HL-60 (cell line): ENCODE results near the gene TP53AIP1.

Experiments
- DNase-seq, 2 experiments: peaks; one replicate each; pipeline ENCODE4 v3.0.0-alpha.2; 2010 to 2020; ENCODE audit warnings: low read depth in 1 of 2, low spot score in 1 of 2
- H3K27ac ChIP-seq: fragments of 250-450 bp; sonication (Bioruptor Pico); replicated peaks from 2 replicates; pipeline ENCODE4 v1.5.1; 2020; ENCODE audit warnings: mild to moderate bottlenecking, moderate library complexity
- H3K27me3 ChIP-seq: fragments of 250-450 bp; sonication (Bioruptor Pico); 2 replicates; pipeline ENCODE4 v1.5.1; 2021; ENCODE audit warnings: mild to moderate bottlenecking, moderate library complexity; ENCODE audit not compliant: insufficient read depth, poor library complexity, severe bottlenecking
- H3K4me3 ChIP-seq: replicated peaks from 2 replicates; pipeline ENCODE4 v1.5.1; 2011; ENCODE audit warnings: mild to moderate bottlenecking, control low read depth, low read length; ENCODE audit not compliant: insufficient read depth
- GABPA ChIP-seq: IDR thresholded peaks from 2 replicates; pipeline ENCODE4 v1.6.1; 2012; ENCODE audit warnings: low read depth
- POLR2AphosphoS5 ChIP-seq: IDR thresholded peaks from 2 replicates; pipeline ENCODE4 v1.6.1; 2012; ENCODE audit warnings: low read depth
- SPI1 ChIP-seq: IDR thresholded peaks from 2 replicates; pipeline ENCODE4 v1.6.1; 2012; ENCODE audit warnings: low read depth, mild to moderate bottlenecking, borderline replicate concordance
- TF ChIP-seq, protein P1 (sequence below): IDR thresholded peaks from 2 replicates; pipeline ENCODE4 v1.6.1; 2012; ENCODE audit warnings: low read depth; ENCODE audit not compliant: insufficient replicate concordance
- TF ChIP-seq, protein P2 (sequence below): IDR thresholded peaks from one replicate; pipeline ENCODE4 v1.5.1; 2011; ENCODE audit warnings: low read length, control low read depth, inconsistent platforms; ENCODE audit not compliant: insufficient read depth

Gene TP53AIP1

DNA sequence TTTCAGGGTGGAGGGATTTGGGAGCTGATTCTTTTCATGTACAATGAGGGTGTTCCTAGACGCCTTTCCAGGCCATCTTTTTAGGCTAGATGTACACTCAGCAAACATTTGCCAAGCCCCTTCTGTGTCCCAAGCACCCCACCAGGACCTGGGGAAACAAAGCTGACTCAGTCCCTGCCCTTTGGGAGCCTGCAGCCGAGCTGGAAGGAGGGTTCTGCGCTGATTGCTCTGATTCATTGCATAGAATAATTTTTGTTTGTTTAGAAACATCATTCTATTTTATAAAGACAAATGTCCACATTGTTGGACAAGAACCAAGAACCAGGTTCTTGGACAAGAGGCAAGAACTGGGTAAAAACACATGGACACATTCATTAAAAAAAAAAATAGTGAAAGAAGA, 16.7 kb downstream of the TP53AIP1 start:
- H3K27me3 ChIP-seq = no peaks in the 10 kb centered on the region
- no peak overlapping the region for H3K27ac ChIP-seq
- no peak for TF ChIP-seq SPI1
- TF ChIP-seq GABPA = no peak
- no peak for DNase-seq
- H3K4me3 ChIP-seq = no peak overlapping the region

DNA sequence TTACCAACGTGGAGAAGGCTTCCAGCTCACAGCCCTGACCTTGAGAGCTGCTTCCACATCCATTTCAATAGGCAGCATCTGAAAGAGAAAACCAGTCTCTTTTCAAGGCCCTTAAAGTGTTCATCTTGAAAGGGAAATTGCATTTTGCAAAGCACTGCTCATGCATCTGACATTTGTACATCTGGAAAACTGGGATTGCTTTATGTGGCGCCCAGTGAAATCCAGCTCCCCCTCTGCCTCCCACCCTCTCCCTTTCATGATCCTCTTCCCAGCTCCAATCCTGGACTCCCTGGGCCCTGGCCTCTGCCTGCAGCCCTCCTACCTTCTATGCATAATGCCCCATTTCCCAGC, 17.4 kb downstream of the TP53AIP1 start:
- Histone ChIP-seq H3K27me3 (no peaks in the 10 kb centered on the region), H3K27ac (no peak overlapping the region), H3K4me3 (no peak overlapping the region)
- TF ChIP-seq SPI1 (no peak), GABPA (no peak), POLR2AphosphoS5 (no peak)
- TF ChIP-seq, protein P1, sequence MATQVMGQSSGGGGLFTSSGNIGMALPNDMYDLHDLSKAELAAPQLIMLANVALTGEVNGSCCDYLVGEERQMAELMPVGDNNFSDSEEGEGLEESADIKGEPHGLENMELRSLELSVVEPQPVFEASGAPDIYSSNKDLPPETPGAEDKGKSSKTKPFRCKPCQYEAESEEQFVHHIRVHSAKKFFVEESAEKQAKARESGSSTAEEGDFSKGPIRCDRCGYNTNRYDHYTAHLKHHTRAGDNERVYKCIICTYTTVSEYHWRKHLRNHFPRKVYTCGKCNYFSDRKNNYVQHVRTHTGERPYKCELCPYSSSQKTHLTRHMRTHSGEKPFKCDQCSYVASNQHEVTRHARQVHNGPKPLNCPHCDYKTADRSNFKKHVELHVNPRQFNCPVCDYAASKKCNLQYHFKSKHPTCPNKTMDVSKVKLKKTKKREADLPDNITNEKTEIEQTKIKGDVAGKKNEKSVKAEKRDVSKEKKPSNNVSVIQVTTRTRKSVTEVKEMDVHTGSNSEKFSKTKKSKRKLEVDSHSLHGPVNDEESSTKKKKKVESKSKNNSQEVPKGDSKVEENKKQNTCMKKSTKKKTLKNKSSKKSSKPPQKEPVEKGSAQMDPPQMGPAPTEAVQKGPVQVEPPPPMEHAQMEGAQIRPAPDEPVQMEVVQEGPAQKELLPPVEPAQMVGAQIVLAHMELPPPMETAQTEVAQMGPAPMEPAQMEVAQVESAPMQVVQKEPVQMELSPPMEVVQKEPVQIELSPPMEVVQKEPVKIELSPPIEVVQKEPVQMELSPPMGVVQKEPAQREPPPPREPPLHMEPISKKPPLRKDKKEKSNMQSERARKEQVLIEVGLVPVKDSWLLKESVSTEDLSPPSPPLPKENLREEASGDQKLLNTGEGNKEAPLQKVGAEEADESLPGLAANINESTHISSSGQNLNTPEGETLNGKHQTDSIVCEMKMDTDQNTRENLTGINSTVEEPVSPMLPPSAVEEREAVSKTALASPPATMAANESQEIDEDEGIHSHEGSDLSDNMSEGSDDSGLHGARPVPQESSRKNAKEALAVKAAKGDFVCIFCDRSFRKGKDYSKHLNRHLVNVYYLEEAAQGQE = no peak
- TF ChIP-seq, protein P2, sequence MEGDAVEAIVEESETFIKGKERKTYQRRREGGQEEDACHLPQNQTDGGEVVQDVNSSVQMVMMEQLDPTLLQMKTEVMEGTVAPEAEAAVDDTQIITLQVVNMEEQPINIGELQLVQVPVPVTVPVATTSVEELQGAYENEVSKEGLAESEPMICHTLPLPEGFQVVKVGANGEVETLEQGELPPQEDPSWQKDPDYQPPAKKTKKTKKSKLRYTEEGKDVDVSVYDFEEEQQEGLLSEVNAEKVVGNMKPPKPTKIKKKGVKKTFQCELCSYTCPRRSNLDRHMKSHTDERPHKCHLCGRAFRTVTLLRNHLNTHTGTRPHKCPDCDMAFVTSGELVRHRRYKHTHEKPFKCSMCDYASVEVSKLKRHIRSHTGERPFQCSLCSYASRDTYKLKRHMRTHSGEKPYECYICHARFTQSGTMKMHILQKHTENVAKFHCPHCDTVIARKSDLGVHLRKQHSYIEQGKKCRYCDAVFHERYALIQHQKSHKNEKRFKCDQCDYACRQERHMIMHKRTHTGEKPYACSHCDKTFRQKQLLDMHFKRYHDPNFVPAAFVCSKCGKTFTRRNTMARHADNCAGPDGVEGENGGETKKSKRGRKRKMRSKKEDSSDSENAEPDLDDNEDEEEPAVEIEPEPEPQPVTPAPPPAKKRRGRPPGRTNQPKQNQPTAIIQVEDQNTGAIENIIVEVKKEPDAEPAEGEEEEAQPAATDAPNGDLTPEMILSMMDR = no peak
- DNase-seq = no peak

DNA sequence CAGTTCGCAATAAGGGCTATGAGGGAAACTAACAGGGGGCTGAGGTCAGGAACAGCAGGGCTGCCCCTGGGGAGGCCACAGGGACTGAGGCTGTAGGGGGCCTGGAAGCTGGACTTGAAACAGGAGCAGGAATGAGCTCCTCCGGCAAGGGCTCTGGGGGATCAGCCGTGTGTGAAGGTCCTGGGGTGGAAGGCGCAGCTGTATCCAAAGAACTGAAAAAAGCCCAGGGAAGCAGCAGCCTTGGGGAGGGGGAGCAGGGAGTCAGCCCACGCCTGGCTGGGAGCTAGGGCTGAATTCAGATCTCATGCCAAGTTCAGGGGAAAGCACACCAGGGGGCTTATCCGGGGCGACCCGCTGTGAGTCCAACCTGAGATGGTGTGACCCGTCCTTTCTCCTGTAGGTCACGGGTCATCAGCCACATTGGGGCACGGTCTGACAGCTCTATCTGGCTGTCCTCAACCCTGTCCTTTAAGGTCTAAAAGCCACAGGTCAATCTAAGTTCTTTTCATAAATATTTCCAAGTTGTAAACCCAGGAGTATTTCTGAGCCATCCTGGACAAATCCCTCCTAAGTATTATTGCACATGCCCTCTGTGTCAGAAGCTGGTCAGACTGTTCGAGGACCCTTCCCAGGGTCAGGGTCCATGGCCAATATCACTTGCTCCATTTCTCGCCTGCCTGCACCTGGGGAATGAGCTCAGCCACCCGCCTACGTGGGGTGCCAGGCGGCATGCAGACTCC, 18.0 kb downstream of the TP53AIP1 start:
- no peak overlapping the region for H3K27ac ChIP-seq
- no peak overlapping the region for H3K4me3 ChIP-seq
- TF ChIP-seq, protein P2 = no peak
- TF ChIP-seq GABPA = no peak
- no peak for DNase-seq
- H3K27me3 ChIP-seq = no peaks in the 10 kb centered on the region

DNA sequence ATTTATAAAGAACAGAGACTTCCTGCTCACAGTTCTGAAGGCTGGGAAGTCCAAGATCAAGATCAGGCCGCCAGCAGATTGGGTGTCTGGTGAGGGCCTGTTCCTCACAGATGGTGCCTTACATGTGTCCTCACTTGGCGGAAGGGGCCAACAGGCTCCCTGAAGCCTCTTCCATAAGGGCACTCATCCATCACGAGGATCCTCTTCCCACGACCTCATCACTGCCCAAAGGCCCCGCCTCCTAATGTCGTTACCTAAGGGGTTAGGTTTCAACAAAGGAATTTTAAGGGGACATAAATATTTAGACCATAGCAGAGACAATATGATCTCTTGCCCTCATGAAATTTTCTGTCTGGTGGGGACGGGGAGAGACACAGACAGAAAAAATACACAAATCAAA, 18.6 kb downstream of the TP53AIP1 start:
- DNase-seq = no peak
- Histone ChIP-seq H3K27ac (no peak overlapping the region), H3K4me3 (no peak overlapping the region), H3K27me3 (no peaks in the 10 kb centered on the region)
- no peak for TF ChIP-seq POLR2AphosphoS5
- TF ChIP-seq, protein P2 = no peak
- no peak for TF ChIP-seq SPI1
- no peak for TF ChIP-seq GABPA
- TF ChIP-seq, protein P1 = no peak
